ENCODE measurements around the gene KSR1.
A peak's percentile ranks its signal among the peaks of the same experiment; 100 is the strongest.

The KSR1 gene

DNA sequence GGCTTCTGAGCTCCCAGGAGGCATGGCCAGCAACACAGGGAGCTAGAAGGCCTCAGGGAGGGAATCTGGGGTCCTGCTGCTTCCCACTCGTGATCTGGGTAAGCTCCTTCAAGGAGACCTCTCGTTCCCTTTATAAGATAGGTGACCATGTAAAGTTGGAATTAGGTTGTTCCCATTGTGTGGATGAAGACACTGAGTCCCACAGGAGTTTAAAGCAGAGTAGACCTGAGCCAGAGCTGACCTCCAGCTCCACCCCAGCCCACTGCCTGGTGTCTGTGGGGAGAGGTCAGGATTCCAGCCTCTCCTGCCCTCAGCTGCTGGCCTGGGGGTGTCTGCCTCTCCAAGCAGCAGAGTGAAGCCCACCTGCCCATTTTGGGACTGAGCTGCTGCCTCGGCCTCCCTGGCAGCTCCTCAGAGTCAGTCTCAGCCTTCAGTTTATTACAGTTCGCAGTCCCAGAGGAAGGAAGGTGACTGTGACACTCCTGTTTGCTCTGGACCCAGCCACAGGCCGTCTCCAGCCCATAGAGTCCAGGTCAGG, 141.6 kb downstream of the KSR1 start:
- no peak for DNase-seq

GRCh38 chr17:27598337-27599050, 142.2 kb downstream of the KSR1 start:
- DNase-seq = no peak

GRCh38 chr17:27600471-27600870, 144.2 kb downstream of the KSR1 start:
- DNase-seq = no peak

DNA sequence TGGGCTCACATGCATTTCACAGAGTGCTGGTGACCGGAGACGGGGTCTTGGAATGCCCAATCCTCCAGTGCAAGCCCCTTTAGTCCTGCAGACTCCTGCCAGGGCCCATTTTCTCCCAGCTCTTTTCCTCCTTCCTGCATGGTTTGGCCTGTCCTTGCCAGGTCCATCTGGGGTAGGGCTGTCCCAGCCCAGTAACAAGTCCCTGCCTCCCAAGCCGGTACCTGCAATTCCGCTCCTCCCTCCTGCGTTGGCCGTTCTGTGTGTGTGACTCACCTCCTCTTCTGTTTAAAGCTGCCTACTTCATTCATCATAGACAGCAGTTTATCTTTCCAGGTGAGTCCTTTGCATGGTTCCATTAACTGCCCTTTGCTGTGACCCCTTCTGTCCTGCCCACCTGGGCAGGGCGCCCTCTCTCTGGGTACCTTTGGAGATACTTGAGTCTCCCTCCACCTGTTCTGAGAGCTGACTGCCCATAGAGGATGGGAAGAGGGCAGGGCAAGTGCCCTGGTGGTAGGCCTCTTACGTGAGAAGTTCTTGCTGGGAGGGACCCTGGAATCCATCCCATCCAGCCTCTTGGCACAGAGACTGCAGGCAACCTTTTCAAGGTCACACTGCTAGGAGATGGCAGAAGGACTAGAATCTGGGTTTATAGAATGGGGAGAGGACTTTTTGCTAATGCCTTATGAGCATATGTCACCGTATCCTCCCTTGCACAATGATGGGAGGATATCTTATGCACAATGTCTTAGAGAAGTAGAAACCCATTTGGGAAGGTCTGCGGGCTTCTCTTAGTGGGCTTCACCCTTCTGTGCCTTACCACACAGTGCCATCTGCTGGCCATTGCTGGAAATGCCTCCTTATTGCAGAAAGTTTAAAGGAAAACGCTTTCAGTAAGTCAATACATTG, 145.1 kb downstream of the KSR1 start:
- peak; percentile 65 for DNase-seq

DNA sequence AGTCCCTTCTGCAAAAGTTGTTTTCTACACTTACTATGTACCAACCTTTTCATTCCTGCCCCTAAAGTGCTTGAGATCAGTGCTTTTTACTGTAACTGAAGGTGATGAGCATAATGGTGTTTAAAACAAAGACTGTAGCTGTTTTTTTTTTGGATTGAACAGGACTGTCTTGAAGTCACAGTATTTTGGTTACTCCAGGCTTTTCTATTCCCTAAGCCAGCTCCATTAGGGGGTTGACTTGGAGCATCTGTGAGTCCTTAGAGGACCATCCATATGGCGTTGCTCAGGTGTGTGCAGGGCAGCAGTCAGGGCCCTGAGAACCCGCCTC, 145.7 kb downstream of the KSR1 start:
- no peak for DNase-seq

DNA sequence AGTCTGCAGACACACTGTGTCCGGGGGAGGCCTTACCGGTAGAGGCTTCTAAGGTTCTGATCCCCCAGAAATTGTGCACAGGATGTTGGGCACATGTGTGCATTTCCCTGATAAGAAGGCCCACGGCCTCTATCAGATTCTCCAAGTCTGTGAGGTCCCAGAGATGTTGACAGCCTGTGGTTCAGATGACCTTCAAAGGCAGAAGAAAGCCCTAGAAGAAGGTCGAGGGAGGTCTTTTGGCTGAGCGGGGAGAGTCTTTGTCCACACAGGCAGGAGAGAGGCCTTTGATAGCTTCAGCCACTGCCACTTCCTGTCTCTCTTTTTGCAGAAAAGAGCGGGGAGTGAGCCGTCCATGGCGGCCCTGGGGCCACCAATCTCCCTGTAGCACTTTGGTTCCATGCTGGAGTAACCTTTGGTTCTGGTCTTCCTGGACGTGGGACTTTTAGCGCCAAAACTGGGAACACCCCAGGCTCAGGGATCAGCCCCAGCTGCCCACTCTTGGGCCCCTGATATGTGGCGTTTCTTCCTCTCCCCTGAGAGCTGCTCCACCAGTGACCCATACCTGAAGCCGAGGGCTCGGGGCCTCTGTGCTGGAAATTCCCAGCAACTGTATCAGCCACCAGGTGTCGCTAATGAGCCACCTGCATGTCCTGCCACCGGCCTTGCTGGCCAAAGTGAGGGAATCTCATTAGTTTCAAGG, 146.6 kb downstream of the KSR1 start:
- peak; percentile 50 for DNase-seq

GRCh38 chr17:27603421-27603770, 147.1 kb downstream of the KSR1 start:
- no peak for DNase-seq

DNA sequence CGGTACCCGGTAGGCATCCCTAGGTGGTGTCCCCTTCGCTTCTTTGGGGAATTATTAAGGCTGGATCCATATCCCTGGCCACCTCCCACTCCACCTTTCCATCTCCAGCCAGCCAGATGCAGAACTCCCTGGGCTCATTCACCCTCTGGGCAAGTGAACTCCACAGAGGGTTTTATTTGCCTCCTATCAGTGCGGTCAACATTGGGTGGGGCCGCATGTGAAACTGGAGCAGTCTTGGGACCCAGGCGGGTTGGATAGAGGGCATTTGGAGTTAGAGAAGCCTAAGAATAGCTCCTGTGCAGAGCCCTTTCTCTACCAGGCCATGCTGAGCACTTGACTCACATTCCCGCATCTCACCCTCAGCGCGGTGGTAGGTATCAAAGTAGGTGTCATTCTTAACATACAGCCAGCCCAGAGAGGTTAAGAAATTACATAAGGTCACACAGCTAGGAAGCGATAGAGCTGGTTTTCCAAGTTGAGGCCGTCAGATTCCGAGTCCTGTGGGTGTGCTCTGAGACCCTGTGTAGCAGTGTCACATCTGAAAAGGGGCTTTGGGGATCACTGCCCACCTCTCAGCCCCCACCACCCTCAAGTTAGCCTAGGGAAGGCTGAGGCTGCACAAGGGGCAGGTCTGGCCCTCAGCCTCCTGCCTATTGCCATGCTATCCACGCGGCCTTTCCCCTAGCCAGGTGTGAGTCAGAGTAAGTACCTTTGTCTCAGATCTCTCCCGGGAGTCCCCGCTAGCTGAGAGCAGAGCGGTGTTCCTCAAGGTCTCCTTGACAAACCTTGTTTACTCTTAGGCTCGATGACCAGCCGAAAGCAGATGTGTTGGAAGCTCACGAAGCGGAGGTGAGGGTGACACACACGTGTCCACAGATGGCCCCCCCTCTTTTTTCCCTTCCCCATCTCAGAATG, 147.9 kb downstream of the KSR1 start:
- DNase-seq = no peak

GRCh38 chr17:27605409-27605808, 149.2 kb downstream of the KSR1 start:
- DNase-seq = no peak

GRCh38 chr17:27607521-27608091, 151.4 kb downstream of the KSR1 start:
- DNase-seq = no peak

GRCh38 chr17:27608328-27609230, 152.3 kb downstream of the KSR1 start:
- DNase-seq = no peak

DNA sequence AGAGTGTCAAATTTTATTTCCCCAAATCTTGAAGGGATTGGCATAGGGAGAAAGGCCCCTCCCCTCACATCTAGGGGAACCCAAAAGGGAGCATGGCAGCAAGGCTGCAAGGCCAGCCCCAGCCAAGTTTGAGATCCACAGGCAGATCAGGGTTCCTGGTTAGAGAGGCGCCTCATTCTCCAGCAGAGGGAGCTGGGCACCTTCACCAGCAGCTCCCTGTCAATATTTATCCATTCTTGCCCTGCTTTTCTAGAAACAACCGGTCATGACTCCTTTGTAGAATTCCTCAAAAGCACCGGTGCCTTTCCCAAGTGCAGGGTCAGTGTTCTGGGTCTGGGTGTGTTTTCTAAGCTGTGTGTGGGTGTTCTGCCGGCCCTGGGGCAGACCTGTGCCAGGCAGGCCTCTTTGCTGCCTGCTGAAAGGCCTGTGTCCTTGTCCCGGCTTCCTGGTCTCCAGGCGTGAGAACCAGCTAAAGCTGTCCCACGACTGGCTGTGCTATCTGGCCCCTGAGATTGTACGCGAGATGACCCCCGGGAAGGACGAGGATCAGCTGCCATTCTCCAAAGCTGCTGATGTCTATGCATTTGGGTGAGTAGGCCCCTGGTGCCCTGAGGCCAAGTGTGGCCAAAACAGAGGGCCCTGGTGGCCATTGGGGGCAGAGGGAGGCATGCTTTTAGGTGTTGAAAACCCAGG, 153.5 kb downstream of the KSR1 start:
- DNase-seq = no peak

GRCh38 chr17:27610304-27610677, 154.0 kb downstream of the KSR1 start:
- DNase-seq = no peak

DNA sequence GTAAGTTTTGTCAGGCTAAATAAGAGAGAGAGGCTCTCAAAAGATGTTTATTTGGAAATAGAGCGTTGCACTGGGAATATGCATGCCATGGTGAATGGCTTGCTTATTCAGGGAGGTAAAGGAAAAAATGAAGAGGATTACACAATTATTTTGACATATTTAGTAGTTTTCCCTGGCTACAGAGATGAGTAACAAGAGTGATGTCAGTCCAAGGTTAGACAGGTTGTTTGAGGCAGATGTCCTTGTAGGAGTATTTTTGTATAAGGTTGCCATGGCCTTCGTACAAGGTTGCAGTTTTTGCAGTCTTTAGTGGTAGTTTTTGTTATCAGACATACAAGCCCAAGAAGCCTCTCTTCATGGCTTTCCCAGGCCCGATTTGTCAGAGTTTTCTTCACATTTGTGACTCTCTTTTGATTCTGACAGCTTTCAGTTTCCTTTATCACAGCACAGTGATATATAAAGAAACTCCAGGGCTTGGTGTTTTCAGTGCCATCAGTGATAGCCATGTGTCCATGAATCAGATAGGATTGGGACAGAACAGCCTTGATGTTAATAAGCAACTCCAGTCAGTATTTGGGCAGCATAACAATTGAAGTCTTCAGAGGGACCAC, 156.0 kb downstream of the KSR1 start:
- DNase-seq = no peak

- DNase-seq = no peak
These were observed 157.2 kb downstream of the KSR1 start for GRCh38 chr17:27613433-27613832.

- DNase-seq = no peak
These were observed 158.9 kb downstream of the KSR1 start for GRCh38 chr17:27615121-27615520.

DNA sequence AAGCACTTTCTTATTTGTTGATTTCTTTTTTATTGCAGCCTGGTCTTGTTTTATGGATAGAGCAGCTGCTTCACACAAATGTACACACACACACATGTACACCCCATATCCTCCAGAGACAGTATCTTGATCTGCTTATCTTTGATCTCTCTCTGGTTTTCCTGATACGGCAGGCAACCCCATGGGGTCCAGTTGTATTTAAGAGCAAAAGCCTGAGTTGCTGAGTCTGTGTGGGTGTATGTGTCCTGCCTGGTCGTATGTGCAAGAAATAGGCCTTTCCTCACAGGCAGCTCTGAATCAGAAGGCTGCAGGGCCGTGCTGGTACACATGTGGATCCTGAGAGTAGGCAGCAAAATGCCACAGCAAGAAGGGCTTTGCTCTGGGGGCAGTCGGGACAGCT, 160.2 kb downstream of the KSR1 start:
- no peak for DNase-seq

- DNase-seq = no peak
These were observed 162.2 kb downstream of the KSR1 start for GRCh38 chr17:27618417-27618816.

DNA sequence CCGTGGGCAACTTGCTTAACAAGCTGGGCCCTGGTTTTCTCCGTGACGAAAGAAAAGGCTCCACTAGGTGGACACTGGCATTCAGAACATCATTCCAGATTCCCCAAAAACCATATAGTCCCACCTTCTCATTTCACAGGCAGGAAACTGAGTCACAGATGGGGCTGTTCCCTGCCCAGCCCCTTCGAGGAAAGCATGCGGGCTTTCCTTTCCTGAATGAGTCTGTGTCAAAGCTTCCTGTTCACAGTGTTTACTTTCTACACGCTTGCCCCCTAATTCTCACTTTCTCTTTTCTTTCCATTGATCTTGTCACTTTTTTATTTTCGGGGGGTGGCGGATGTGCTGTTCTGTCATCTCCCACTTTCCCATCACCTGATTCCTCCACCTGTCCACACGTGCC, 164.5 kb downstream of the KSR1 start:
- no peak for DNase-seq

- DNase-seq = no peak
These were observed 165.3 kb downstream of the KSR1 start for GRCh38 chr17:27621536-27621935.

Data from NCI-H146 (cell line).